ENCODE results near the gene MBNL2. TPM values are rescaled to one million over a fixed set of nuclear protein-coding genes. Genes with fewer than 3 reads are reported as not detected.
A peak's percentile ranks its signal among the peaks of the same experiment; 100 is the strongest.

MBNL2 gene
- total and polyA plus RNA-seq, 2 of the 4 experiments (the other 2 are of a cell fraction) = 26.9 to 103 TPM

DNA sequence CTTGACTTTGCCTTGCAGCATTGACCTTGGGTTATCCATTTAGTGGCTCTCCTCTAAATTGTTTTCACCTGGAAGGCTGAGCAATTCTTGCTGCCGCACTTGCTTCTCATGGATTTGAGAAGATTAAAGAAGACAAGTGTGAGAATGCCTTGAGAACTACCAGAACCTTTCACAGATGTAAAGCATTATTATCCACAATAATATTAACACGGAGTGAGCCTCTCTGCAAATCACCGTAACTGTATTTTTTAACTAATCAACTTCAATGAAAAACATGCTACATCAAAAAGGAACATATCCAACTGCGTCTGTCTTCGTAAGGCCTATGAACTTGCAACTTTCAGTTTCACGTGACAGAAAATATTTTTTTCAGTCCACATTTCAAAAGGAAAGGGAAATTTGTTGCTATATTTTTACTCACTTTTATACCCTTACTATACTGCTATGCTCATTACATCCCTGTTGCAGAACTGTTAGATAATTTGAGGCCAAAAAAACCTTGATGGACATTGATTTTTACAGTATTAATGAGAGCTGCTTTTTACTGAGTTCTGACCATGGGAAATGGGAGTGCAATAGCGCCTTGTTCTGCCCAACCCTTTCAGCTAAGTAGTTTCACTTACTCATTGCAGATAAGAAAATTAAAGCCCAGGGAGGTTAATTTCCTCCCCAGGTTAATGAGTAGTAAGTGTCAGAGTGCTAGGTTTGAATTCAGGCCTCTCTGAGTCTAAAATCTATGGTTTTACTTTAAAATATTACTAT, 118.0 kb downstream of the MBNL2 start:
- Histone ChIP-seq H3K18ac (ENCODE audit: low read depth, low read length) (0 out of 2 replicates have a peak overlapping the region, but pooled peaks have one; percentile 1), H4K8ac (ENCODE audit: low read depth in 2 of 2, low read length in 2 of 2) (peak overlapping the region; percentile 8 to 29; a peak in 2 of 4 replicates), H3K56ac (ENCODE audit: extremely low read depth, insufficient read depth, low read length) (no peak overlapping the region), H4K91ac (ENCODE audit: insufficient read depth, low read depth, low read length) (peak overlapping the region; percentile 49), H3K27ac (ENCODE audit: insufficient read depth, low read length) (peak overlapping the region; percentile 65; the same call in 1 of the 2 replicates), H4K20me1 (ENCODE audit: insufficient read depth, low read length) (peaks cover 3% of the 10 kb centered on the region; the same call in 1 of the 2 replicates), H3K4me2 (ENCODE audit: low read depth, low read length) (peak overlapping the region; percentile 10; the same call in 1 of the 2 replicates), H3K23ac (ENCODE audit: low read depth, low read length) (peak overlapping the region; percentile 83; the same call in 1 of the 2 replicates), H2AK5ac (ENCODE audit: low read depth, low read length) (peak overlapping the region; percentile 19; the same call in 1 of the 2 replicates), H2BK120ac (ENCODE audit: low read depth, low read length) (peak overlapping the region; percentile 91), H3K9ac (ENCODE audit: low read depth, low read length) (no peak overlapping the region), H2BK5ac (ENCODE audit: low read depth, low read length, poor library complexity, severe bottlenecking) (peak overlapping the region; percentile 26), H3K4me3 (ENCODE audit: insufficient read depth, low read depth, low read length) (no peak overlapping the region), H3K9me1 (ENCODE audit: insufficient read depth, low read length) (peaks cover 16% of the 10 kb centered on the region), H3K36me3 (ENCODE audit: control insufficient read depth, insufficient read depth, low read length) (peaks cover 25% of the 10 kb centered on the region), H3K14ac (replicated peaks; ENCODE audit: low read depth, low read length) (0 out of 2 replicates have a peak overlapping the region, but pooled peaks have one; percentile 43), H3K27me3 (ENCODE audit: control insufficient read depth, insufficient read depth, low read length) (no peaks in the 10 kb centered on the region), H2AK9ac (replicated peaks; ENCODE audit: low read depth, low read length, poor library complexity) (no peak overlapping the region), H2AFZ (replicated peaks; ENCODE audit: low read length, poor library complexity) (no peak overlapping the region), H3K79me1 (ENCODE audit: low read depth in 1 of 2, low read length in 2 of 2) (peaks cover 23 to 71% of the 10 kb centered on the region in 2 experiments), H3K4me1 (ENCODE audit: control insufficient read depth, insufficient read depth, low read length) (peaks cover 14% of the 10 kb centered on the region), H2BK15ac (ENCODE audit: low read depth, low read length) (no peak overlapping the region), H2BK20ac (ENCODE audit: low read depth, low read length) (peak overlapping the region; percentile 8; the same call in 1 of the 2 replicates), H3K9me3 (ENCODE audit: control insufficient read depth, insufficient read depth, low read length) (no peaks in the 10 kb centered on the region), H4K5ac (ENCODE audit: low read depth, low read length) (no peak overlapping the region), H3K4ac (ENCODE audit: low read depth, low read length) (peak overlapping the region; percentile 71)
- no peak for DNase-seq
- ATAC-seq (ENCODE audit: low read depth) = no peak
- dilution Hi-C loops (cut with HindIII; ENCODE audit: low sequenced_read_pairs, unreplicated experiment) = no loop called here
- in situ Hi-C loops (cut with MboI; ENCODE audit: low sequenced_read_pairs) = loop anchor here (10.0 kb wide), 1 partner anchor 105 kb away; no protein-coding TSS in a partner anchor
- POLR2A ChIA-PET (ENCODE audit: unreplicated experiment) = no interaction called here
- BruUV-seq (replicated peaks) = no TSS peak
- CTCF ChIA-PET = interaction anchor here (0.7 kb wide), 1 partner anchor 74 kb away, joined by 3 read pairs; no protein-coding TSS in a partner anchor
- no CpG with 5 or more reads among the region's 7 CpGs for WGBS, 2 experiments (ENCODE audit: extremely low coverage in 2 of 2, insufficient read length in 1 of 2)
- intact Hi-C loops (cut with micrococcal nuclease) = loop anchor here (1.0 kb wide), 1 partner anchor 117 kb away; no protein-coding TSS in a partner anchor
- TF ChIP-seq MXI1 (IDR thresholded peaks at IDR 0.05; ENCODE audit: borderline replicate concordance, low read depth, low read length) = no peak
- no peak for TF ChIP-seq MAFK (IDR thresholded peaks at IDR 0.05; ENCODE audit: low read depth, low read length)
- TF ChIP-seq FOS (IDR thresholded peaks at IDR 0.05; ENCODE audit: low read depth, low read length) = no peak
- TF ChIP-seq RCOR1 (IDR thresholded peaks at IDR 0.05; ENCODE audit: insufficient replicate concordance, low read length) = no peak
- no peak for TF ChIP-seq MAZ (IDR thresholded peaks at IDR 0.05; ENCODE audit: borderline replicate concordance, low read depth, low read length)
- TF ChIP-seq, protein P1, sequence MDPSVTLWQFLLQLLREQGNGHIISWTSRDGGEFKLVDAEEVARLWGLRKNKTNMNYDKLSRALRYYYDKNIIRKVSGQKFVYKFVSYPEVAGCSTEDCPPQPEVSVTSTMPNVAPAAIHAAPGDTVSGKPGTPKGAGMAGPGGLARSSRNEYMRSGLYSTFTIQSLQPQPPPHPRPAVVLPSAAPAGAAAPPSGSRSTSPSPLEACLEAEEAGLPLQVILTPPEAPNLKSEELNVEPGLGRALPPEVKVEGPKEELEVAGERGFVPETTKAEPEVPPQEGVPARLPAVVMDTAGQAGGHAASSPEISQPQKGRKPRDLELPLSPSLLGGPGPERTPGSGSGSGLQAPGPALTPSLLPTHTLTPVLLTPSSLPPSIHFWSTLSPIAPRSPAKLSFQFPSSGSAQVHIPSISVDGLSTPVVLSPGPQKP (IDR thresholded peaks at IDR 0.05; ENCODE audit: borderline replicate concordance, low read depth, low read length) = no peak
- TF ChIP-seq, protein P2, sequence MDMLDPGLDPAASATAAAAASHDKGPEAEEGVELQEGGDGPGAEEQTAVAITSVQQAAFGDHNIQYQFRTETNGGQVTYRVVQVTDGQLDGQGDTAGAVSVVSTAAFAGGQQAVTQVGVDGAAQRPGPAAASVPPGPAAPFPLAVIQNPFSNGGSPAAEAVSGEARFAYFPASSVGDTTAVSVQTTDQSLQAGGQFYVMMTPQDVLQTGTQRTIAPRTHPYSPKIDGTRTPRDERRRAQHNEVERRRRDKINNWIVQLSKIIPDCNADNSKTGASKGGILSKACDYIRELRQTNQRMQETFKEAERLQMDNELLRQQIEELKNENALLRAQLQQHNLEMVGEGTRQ (IDR thresholded peaks at IDR 0.05; ENCODE audit: low read depth, low read length) = no peak
- no peak for TF ChIP-seq SMC3 (IDR thresholded peaks at IDR 0.05; ENCODE audit: low read depth, low read length)
- no peak for TF ChIP-seq CEBPB (IDR thresholded peaks at IDR 0.05; ENCODE audit: low read depth, low read length)
- TF ChIP-seq, protein P3, sequence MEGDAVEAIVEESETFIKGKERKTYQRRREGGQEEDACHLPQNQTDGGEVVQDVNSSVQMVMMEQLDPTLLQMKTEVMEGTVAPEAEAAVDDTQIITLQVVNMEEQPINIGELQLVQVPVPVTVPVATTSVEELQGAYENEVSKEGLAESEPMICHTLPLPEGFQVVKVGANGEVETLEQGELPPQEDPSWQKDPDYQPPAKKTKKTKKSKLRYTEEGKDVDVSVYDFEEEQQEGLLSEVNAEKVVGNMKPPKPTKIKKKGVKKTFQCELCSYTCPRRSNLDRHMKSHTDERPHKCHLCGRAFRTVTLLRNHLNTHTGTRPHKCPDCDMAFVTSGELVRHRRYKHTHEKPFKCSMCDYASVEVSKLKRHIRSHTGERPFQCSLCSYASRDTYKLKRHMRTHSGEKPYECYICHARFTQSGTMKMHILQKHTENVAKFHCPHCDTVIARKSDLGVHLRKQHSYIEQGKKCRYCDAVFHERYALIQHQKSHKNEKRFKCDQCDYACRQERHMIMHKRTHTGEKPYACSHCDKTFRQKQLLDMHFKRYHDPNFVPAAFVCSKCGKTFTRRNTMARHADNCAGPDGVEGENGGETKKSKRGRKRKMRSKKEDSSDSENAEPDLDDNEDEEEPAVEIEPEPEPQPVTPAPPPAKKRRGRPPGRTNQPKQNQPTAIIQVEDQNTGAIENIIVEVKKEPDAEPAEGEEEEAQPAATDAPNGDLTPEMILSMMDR (conservative IDR thresholded peaks at IDR 0.05; ENCODE audit: low read depth, low read length) = no peak
- no peak for TF ChIP-seq RAD21 (IDR thresholded peaks at IDR 0.05; ENCODE audit: low read length)
- TF ChIP-seq BHLHE40 (IDR thresholded peaks at IDR 0.05; ENCODE audit: low read depth, low read length) = no peak
- no peak for TF ChIP-seq CHD1 (IDR thresholded peaks at IDR 0.05; ENCODE audit: low read depth, low read length)

Data from IMR-90 (cell line).